Measurements from ENCODE around the gene KCNIP4. TPM values are rescaled to one million over a fixed set of nuclear protein-coding genes. Genes with fewer than 3 reads are reported as not detected.

KCNIP4 gene
- polyA plus RNA-seq, 1 donor (not counting 4 experiments of a cell fraction or from before 2014, with no cell fraction given): 0.07 TPM

- TF ChIP-seq EZH2 (IDR thresholded peaks at IDR 0.05; ENCODE audit: low read length): no peak
- TF ChIP-seq, protein P1, sequence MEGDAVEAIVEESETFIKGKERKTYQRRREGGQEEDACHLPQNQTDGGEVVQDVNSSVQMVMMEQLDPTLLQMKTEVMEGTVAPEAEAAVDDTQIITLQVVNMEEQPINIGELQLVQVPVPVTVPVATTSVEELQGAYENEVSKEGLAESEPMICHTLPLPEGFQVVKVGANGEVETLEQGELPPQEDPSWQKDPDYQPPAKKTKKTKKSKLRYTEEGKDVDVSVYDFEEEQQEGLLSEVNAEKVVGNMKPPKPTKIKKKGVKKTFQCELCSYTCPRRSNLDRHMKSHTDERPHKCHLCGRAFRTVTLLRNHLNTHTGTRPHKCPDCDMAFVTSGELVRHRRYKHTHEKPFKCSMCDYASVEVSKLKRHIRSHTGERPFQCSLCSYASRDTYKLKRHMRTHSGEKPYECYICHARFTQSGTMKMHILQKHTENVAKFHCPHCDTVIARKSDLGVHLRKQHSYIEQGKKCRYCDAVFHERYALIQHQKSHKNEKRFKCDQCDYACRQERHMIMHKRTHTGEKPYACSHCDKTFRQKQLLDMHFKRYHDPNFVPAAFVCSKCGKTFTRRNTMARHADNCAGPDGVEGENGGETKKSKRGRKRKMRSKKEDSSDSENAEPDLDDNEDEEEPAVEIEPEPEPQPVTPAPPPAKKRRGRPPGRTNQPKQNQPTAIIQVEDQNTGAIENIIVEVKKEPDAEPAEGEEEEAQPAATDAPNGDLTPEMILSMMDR (optimal IDR thresholded peaks at IDR 0.05 in 1 of 3, IDR thresholded peaks at IDR 0.05 in 1 of 3, conservative IDR thresholded peaks at IDR 0.05 in 1 of 3; ENCODE audit: extremely low read depth in 1 of 3, insufficient read depth in 2 of 3, low read length in 3 of 3): no peak
- DNase-seq (ENCODE audit: low read depth, low spot score): no peak
- dilution Hi-C loops (cut with MboI; ENCODE audit: extremely low pct_ligation_motif_present, low sequenced_read_pairs): no loop called here
Measured at GRCh38 chr4:21864686-21865085, 83.9 kb downstream of the KCNIP4 start.

DNA sequence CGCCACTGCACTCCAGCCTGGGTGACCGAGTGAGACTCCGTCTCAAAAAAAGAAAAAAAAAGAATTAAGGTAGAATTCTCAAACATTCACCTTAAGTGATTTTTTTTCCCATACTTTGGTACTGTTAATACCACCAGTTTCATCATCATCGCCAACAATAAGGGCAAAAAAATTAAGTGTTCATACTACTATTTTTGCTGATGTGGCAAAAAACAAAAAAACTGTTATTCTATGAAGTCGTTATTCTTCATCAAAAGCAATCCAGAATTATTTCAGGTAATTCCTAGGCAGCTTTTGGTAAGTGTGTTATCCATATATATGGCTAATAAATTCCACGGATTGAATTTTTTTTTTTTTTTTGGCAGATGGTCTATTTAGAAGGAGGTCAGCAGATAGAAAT lies 85.7 kb downstream of the KCNIP4 start:
- no peaks in the 10 kb centered on the region for H4K20me1 ChIP-seq (ENCODE audit: control insufficient read depth, extremely low read depth, insufficient read depth, low read length)
- H3K9ac ChIP-seq (ENCODE audit: control insufficient read depth, extremely low read depth, insufficient read depth, low read length): no peak overlapping the region
- no peak overlapping the region for H3K27ac ChIP-seq (ENCODE audit: control insufficient read depth, insufficient read depth, low read length)
- no peaks in the 10 kb centered on the region for H3K36me3 ChIP-seq (ENCODE audit: control insufficient read depth in 2 of 2, extremely low read depth in 1 of 2, insufficient read depth in 2 of 2, low read length in 2 of 2)
- H3K9me3 ChIP-seq (ENCODE audit: control insufficient read depth, low read depth, low read length): no peaks in the 10 kb centered on the region
- no peak overlapping the region for H3K4me2 ChIP-seq (ENCODE audit: control insufficient read depth, extremely low read depth, insufficient read depth, low read depth, low read length)
- no peak overlapping the region for H3K4me3 ChIP-seq (ENCODE audit: control insufficient read depth in 2 of 3, extremely low read depth in 1 of 3, insufficient read depth in 2 of 3, low read depth in 1 of 3, low read length in 3 of 3)
- dilution Hi-C loops (cut with MboI; ENCODE audit: extremely low pct_ligation_motif_present, low sequenced_read_pairs): no loop called here
- no peaks in the 10 kb centered on the region for H3K4me1 ChIP-seq (ENCODE audit: control insufficient read depth, extremely low read depth, insufficient read depth, low read length)
- H3K79me2 ChIP-seq (ENCODE audit: control insufficient read depth, insufficient read depth, low read length): no peaks in the 10 kb centered on the region
- FAIRE-seq: no peak
- H2AFZ ChIP-seq (ENCODE audit: control insufficient read depth, low read length): no peak overlapping the region
- DNase-seq (ENCODE audit: low read depth, low spot score): no peak
- TF ChIP-seq, protein P1 (optimal IDR thresholded peaks at IDR 0.05 in 1 of 3, IDR thresholded peaks at IDR 0.05 in 1 of 3, conservative IDR thresholded peaks at IDR 0.05 in 1 of 3; ENCODE audit: extremely low read depth in 1 of 3, insufficient read depth in 2 of 3, low read length in 3 of 3): no peak
- TF ChIP-seq EZH2 (IDR thresholded peaks at IDR 0.05; ENCODE audit: low read length): no peak
- H3K9me1 ChIP-seq (ENCODE audit: control insufficient read depth, extremely low read depth, insufficient read depth, low read length): no peaks in the 10 kb centered on the region
- no peaks in the 10 kb centered on the region for H3K27me3 ChIP-seq (ENCODE audit: control insufficient read depth, extremely low read depth, insufficient read depth, low read length)

More at GRCh38 chr4:21864686-21865085, 83.9 kb downstream of the KCNIP4 start:
- H3K79me2 ChIP-seq (ENCODE audit: control insufficient read depth, insufficient read depth, low read length): no peaks in the 10 kb centered on the region
- no peak overlapping the region for H3K4me3 ChIP-seq (ENCODE audit: control insufficient read depth in 2 of 3, extremely low read depth in 1 of 3, insufficient read depth in 2 of 3, low read depth in 1 of 3, low read length in 3 of 3)
- no peaks in the 10 kb centered on the region for H3K4me1 ChIP-seq (ENCODE audit: control insufficient read depth, extremely low read depth, insufficient read depth, low read length)
- no peak overlapping the region for H3K9ac ChIP-seq (ENCODE audit: control insufficient read depth, extremely low read depth, insufficient read depth, low read length)
- no peak overlapping the region for H3K4me2 ChIP-seq (ENCODE audit: control insufficient read depth, extremely low read depth, insufficient read depth, low read depth, low read length)
- no peaks in the 10 kb centered on the region for H3K9me1 ChIP-seq (ENCODE audit: control insufficient read depth, extremely low read depth, insufficient read depth, low read length)
- no peaks in the 10 kb centered on the region for H4K20me1 ChIP-seq (ENCODE audit: control insufficient read depth, extremely low read depth, insufficient read depth, low read length)
- no peak overlapping the region for H3K27ac ChIP-seq (ENCODE audit: control insufficient read depth, insufficient read depth, low read length)
- no peak for FAIRE-seq
- no peaks in the 10 kb centered on the region for H3K36me3 ChIP-seq (ENCODE audit: control insufficient read depth in 2 of 2, extremely low read depth in 1 of 2, insufficient read depth in 2 of 2, low read length in 2 of 2)
- no peaks in the 10 kb centered on the region for H3K27me3 ChIP-seq (ENCODE audit: control insufficient read depth, extremely low read depth, insufficient read depth, low read length)
- no peak overlapping the region for H2AFZ ChIP-seq (ENCODE audit: control insufficient read depth, low read length)
- no peaks in the 10 kb centered on the region for H3K9me3 ChIP-seq (ENCODE audit: control insufficient read depth, low read depth, low read length)

Measured in keratinocyte (primary cell).